ENCODE results near the gene CDC14B.
"Not testable (repeated sequence)": the region's sequence is repeated elsewhere in the genome, so short reads cannot be mapped to it uniquely, and the experiment has no call there.

CDC14B gene

GRCh38 chr9:96554326-96554725 is 65.3 kb downstream of the CDC14B start:
- Histone ChIP-seq H3K9me3 (ENCODE audit: control insufficient read depth, insufficient read depth, low read length) (no peaks in the 10 kb centered on the region), H3K4me1 (ENCODE audit: control insufficient read depth, insufficient read depth, low read length) (peaks cover 8% of the 10 kb centered on the region), H3K27me3 (ENCODE audit: control insufficient read depth, insufficient read depth, low read length) (no peaks in the 10 kb centered on the region), H3K9ac (ENCODE audit: low read depth, low read length) (no peak overlapping the region), H3K36me3 (ENCODE audit: control insufficient read depth, insufficient read depth, low read length) (no peaks in the 10 kb centered on the region), H3K4me3 (ENCODE audit: low read depth, low read length) (no peak overlapping the region)

- no peaks in the 10 kb centered on the region for H3K9me3 ChIP-seq (ENCODE audit: control insufficient read depth, insufficient read depth, low read length)
- no peak overlapping the region for H3K9ac ChIP-seq (ENCODE audit: low read depth, low read length)
- no peak overlapping the region for H3K4me3 ChIP-seq (ENCODE audit: low read depth, low read length)
- H3K27me3 ChIP-seq (ENCODE audit: control insufficient read depth, insufficient read depth, low read length): no peaks in the 10 kb centered on the region
- no peaks in the 10 kb centered on the region for H3K36me3 ChIP-seq (ENCODE audit: control insufficient read depth, insufficient read depth, low read length)
- H3K4me1 ChIP-seq (ENCODE audit: control insufficient read depth, insufficient read depth, low read length): peaks cover 8% of the 10 kb centered on the region
These were observed 66.6 kb downstream of the CDC14B start for GRCh38 chr9:96553070-96553469.

GRCh38 chr9:96551403-96551802 is 68.2 kb downstream of the CDC14B start:
- Histone ChIP-seq H3K27me3 (ENCODE audit: control insufficient read depth, insufficient read depth, low read length) (no peaks in the 10 kb centered on the region), H3K9ac (ENCODE audit: low read depth, low read length) (no peak overlapping the region), H3K36me3 (ENCODE audit: control insufficient read depth, insufficient read depth, low read length) (no peaks in the 10 kb centered on the region), H3K9me3 (ENCODE audit: control insufficient read depth, insufficient read depth, low read length) (no peaks in the 10 kb centered on the region), H3K4me3 (ENCODE audit: low read depth, low read length) (no peak overlapping the region), H3K4me1 (ENCODE audit: control insufficient read depth, insufficient read depth, low read length) (no peaks in the 10 kb centered on the region)

- Histone ChIP-seq H3K4me3 (ENCODE audit: low read depth, low read length) (no peak overlapping the region), H3K4me1 (ENCODE audit: control insufficient read depth, insufficient read depth, low read length) (no peaks in the 10 kb centered on the region), H3K36me3 (ENCODE audit: control insufficient read depth, insufficient read depth, low read length) (no peaks in the 10 kb centered on the region), H3K9me3 (ENCODE audit: control insufficient read depth, insufficient read depth, low read length) (no peaks in the 10 kb centered on the region), H3K9ac (ENCODE audit: low read depth, low read length) (no peak overlapping the region), H3K27me3 (ENCODE audit: control insufficient read depth, insufficient read depth, low read length) (no peaks in the 10 kb centered on the region)
These were observed 69.0 kb downstream of the CDC14B start for GRCh38 chr9:96550659-96551058.

- H3K4me1 ChIP-seq (ENCODE audit: control insufficient read depth, insufficient read depth, low read length); H3K9me3 ChIP-seq (ENCODE audit: control insufficient read depth, insufficient read depth, low read length); H3K27me3 ChIP-seq (ENCODE audit: control insufficient read depth, insufficient read depth, low read length); H3K4me3 ChIP-seq (ENCODE audit: low read depth, low read length); H3K9ac ChIP-seq (ENCODE audit: low read depth, low read length); H3K36me3 ChIP-seq (ENCODE audit: control insufficient read depth, insufficient read depth, low read length): not testable (repeated sequence)
These were observed 76.5 kb downstream of the CDC14B start for GRCh38 chr9:96543131-96543530.

- no peaks in the 10 kb centered on the region for H3K27me3 ChIP-seq (ENCODE audit: control insufficient read depth, insufficient read depth, low read length)
- no peaks in the 10 kb centered on the region for H3K36me3 ChIP-seq (ENCODE audit: control insufficient read depth, insufficient read depth, low read length)
- H3K4me3 ChIP-seq (ENCODE audit: low read depth, low read length): no peak overlapping the region
- no peaks in the 10 kb centered on the region for H3K9me3 ChIP-seq (ENCODE audit: control insufficient read depth, insufficient read depth, low read length)
- H3K4me1 ChIP-seq (ENCODE audit: control insufficient read depth, insufficient read depth, low read length): no peaks in the 10 kb centered on the region
- no peak overlapping the region for H3K9ac ChIP-seq (ENCODE audit: low read depth, low read length)
These were observed 79.5 kb downstream of the CDC14B start for GRCh38 chr9:96540106-96540505.

GRCh38 chr9:96532173-96532572 is 87.5 kb downstream of the CDC14B start:
- Histone ChIP-seq H3K9ac (ENCODE audit: low read depth, low read length) (no peak overlapping the region), H3K27me3 (ENCODE audit: control insufficient read depth, insufficient read depth, low read length) (no peaks in the 10 kb centered on the region), H3K4me1 (ENCODE audit: control insufficient read depth, insufficient read depth, low read length) (no peaks in the 10 kb centered on the region), H3K36me3 (ENCODE audit: control insufficient read depth, insufficient read depth, low read length) (peaks cover 3% of the 10 kb centered on the region), H3K9me3 (ENCODE audit: control insufficient read depth, insufficient read depth, low read length) (no peaks in the 10 kb centered on the region), H3K4me3 (ENCODE audit: low read depth, low read length) (no peak overlapping the region)

GRCh38 chr9:96524764-96525163 is 94.9 kb downstream of the CDC14B start:
- no peaks in the 10 kb centered on the region for H3K27me3 ChIP-seq (ENCODE audit: control insufficient read depth, insufficient read depth, low read length)
- H3K9ac ChIP-seq (ENCODE audit: low read depth, low read length): no peak overlapping the region
- H3K4me1 ChIP-seq (ENCODE audit: control insufficient read depth, insufficient read depth, low read length): no peaks in the 10 kb centered on the region
- no peak overlapping the region for H3K4me3 ChIP-seq (ENCODE audit: low read depth, low read length)
- no peaks in the 10 kb centered on the region for H3K9me3 ChIP-seq (ENCODE audit: control insufficient read depth, insufficient read depth, low read length)
- no peaks in the 10 kb centered on the region for H3K36me3 ChIP-seq (ENCODE audit: control insufficient read depth, insufficient read depth, low read length)

GRCh38 chr9:96524045-96524444 is 95.6 kb downstream of the CDC14B start:
- Histone ChIP-seq H3K36me3 (ENCODE audit: control insufficient read depth, insufficient read depth, low read length) (no peaks in the 10 kb centered on the region), H3K27me3 (ENCODE audit: control insufficient read depth, insufficient read depth, low read length) (no peaks in the 10 kb centered on the region), H3K4me1 (ENCODE audit: control insufficient read depth, insufficient read depth, low read length) (no peaks in the 10 kb centered on the region), H3K4me3 (ENCODE audit: low read depth, low read length) (no peak overlapping the region), H3K9me3 (ENCODE audit: control insufficient read depth, insufficient read depth, low read length) (no peaks in the 10 kb centered on the region), H3K9ac (ENCODE audit: low read depth, low read length) (no peak overlapping the region)

GRCh38 chr9:96523374-96523773 is 96.3 kb downstream of the CDC14B start:
- no peaks in the 10 kb centered on the region for H3K36me3 ChIP-seq (ENCODE audit: control insufficient read depth, insufficient read depth, low read length)

GRCh38 chr9:96522366-96522765 is 97.3 kb downstream of the CDC14B start:
- no peaks in the 10 kb centered on the region for H3K4me1 ChIP-seq (ENCODE audit: control insufficient read depth, insufficient read depth, low read length)
- H3K9me3 ChIP-seq (ENCODE audit: control insufficient read depth, insufficient read depth, low read length): no peaks in the 10 kb centered on the region
- no peaks in the 10 kb centered on the region for H3K36me3 ChIP-seq (ENCODE audit: control insufficient read depth, insufficient read depth, low read length)
- no peak overlapping the region for H3K4me3 ChIP-seq (ENCODE audit: low read depth, low read length)
- H3K27me3 ChIP-seq (ENCODE audit: control insufficient read depth, insufficient read depth, low read length): no peaks in the 10 kb centered on the region
- H3K9ac ChIP-seq (ENCODE audit: low read depth, low read length): no peak overlapping the region

More at GRCh38 chr9:96523374-96523773, 96.3 kb downstream of the CDC14B start:
- H3K27me3 ChIP-seq (ENCODE audit: control insufficient read depth, insufficient read depth, low read length): no peaks in the 10 kb centered on the region
- H3K4me3 ChIP-seq (ENCODE audit: low read depth, low read length): no peak overlapping the region
- H3K9me3 ChIP-seq (ENCODE audit: control insufficient read depth, insufficient read depth, low read length): no peaks in the 10 kb centered on the region
- no peaks in the 10 kb centered on the region for H3K4me1 ChIP-seq (ENCODE audit: control insufficient read depth, insufficient read depth, low read length)
- no peak overlapping the region for H3K9ac ChIP-seq (ENCODE audit: low read depth, low read length)

- Histone ChIP-seq H3K4me1 (ENCODE audit: control insufficient read depth, insufficient read depth, low read length) (no peaks in the 10 kb centered on the region), H3K36me3 (ENCODE audit: control insufficient read depth, insufficient read depth, low read length) (no peaks in the 10 kb centered on the region), H3K9ac (ENCODE audit: low read depth, low read length) (no peak overlapping the region), H3K4me3 (ENCODE audit: low read depth, low read length) (no peak overlapping the region), H3K9me3 (ENCODE audit: control insufficient read depth, insufficient read depth, low read length) (no peaks in the 10 kb centered on the region), H3K27me3 (ENCODE audit: control insufficient read depth, insufficient read depth, low read length) (no peaks in the 10 kb centered on the region)
These were observed 99.9 kb downstream of the CDC14B start for GRCh38 chr9:96519787-96520186.

- no peak overlapping the region for H3K4me3 ChIP-seq (ENCODE audit: low read depth, low read length)
- no peaks in the 10 kb centered on the region for H3K27me3 ChIP-seq (ENCODE audit: control insufficient read depth, insufficient read depth, low read length)
- no peak overlapping the region for H3K9ac ChIP-seq (ENCODE audit: low read depth, low read length)
- no peaks in the 10 kb centered on the region for H3K4me1 ChIP-seq (ENCODE audit: control insufficient read depth, insufficient read depth, low read length)
- no peaks in the 10 kb centered on the region for H3K9me3 ChIP-seq (ENCODE audit: control insufficient read depth, insufficient read depth, low read length)
- no peaks in the 10 kb centered on the region for H3K36me3 ChIP-seq (ENCODE audit: control insufficient read depth, insufficient read depth, low read length)
These were observed 100.5 kb downstream of the CDC14B start for GRCh38 chr9:96519095-96519494.
